Thyroid gland (tissue), 4 donors: ENCODE measurements around the gene POU6F1.

Experiments used
- POLR2A ChIP-seq, 2 donors: fragments of 450-650 bp; IDR thresholded peaks; one replicate each; pipeline ENCODE4 v1.6.1; 2017; ENCODE audit warnings: antibody characterized with exemption in 2 of 2, mild to moderate bottlenecking in 2 of 2, moderate library complexity in 1 of 2
- TF ChIP-seq, protein P1 (sequence below), 6 experiments: fragments of 200-600 bp in 3 of 6; fragments of 450-650 bp in 3 of 6; sonication (generic) in 3 of 6; IDR thresholded peaks; one replicate each; pipeline ENCODE4 v1.5.1; 2016 to 2019; ENCODE audit warnings: antibody characterized with exemption in 6 of 6, mild to moderate bottlenecking in 2 of 6, inconsistent platforms in 1 of 6, moderate library complexity in 1 of 6

DNA sequence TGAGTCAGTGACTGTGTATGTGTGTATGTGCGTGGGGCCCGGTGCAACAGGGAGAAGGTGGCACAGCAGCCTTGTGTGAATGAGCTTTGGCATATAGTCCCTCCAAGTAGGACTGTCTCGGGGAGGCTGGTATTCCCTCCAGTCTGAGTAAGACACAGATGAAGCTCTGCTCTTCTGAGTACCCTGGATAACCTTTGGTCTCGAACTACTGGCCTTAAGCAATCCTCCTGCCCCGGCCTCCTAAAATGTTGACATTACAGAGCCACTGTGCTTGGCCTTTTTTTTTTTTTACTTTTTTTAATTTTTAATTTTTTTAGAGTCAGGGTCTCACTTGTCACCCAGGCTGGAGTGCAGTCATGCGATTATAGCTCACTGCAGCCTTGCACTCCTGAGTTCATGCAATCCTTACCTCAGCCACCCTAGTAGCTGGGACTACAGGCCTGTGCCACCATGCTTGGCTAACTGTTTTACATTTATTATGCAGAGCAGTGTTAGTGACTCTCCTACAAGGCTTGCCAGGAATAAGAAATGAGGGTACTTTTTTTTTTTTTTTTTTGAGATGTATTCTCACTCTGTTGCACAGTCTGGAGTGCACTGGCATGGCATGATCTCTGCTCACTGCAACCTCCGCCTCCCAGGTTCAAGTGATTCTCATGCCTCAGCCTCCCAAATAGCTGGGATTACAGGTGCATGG, 11.4 kb upstream of the POU6F1 start:
- TF ChIP-seq, protein P1, sequence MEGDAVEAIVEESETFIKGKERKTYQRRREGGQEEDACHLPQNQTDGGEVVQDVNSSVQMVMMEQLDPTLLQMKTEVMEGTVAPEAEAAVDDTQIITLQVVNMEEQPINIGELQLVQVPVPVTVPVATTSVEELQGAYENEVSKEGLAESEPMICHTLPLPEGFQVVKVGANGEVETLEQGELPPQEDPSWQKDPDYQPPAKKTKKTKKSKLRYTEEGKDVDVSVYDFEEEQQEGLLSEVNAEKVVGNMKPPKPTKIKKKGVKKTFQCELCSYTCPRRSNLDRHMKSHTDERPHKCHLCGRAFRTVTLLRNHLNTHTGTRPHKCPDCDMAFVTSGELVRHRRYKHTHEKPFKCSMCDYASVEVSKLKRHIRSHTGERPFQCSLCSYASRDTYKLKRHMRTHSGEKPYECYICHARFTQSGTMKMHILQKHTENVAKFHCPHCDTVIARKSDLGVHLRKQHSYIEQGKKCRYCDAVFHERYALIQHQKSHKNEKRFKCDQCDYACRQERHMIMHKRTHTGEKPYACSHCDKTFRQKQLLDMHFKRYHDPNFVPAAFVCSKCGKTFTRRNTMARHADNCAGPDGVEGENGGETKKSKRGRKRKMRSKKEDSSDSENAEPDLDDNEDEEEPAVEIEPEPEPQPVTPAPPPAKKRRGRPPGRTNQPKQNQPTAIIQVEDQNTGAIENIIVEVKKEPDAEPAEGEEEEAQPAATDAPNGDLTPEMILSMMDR (IDR thresholded peaks at IDR 0.05) = no peak
- no peak for TF ChIP-seq POLR2A (IDR thresholded peaks at IDR 0.05)
